Measurements from ENCODE around the gene SLC12A4. TPM values are rescaled to one million over a fixed set of nuclear protein-coding genes. Genes with fewer than 3 reads are reported as not detected.

Gene SLC12A4
- polyA plus RNA-seq, 2 of the 4 experiments (the other 2 are of a cell fraction) = 18.2 to 33.2 TPM

GRCh38 chr16:67919622-67920221 lies 48.7 kb downstream of the SLC12A4 start:
- H3K4me1 ChIP-seq = peaks cover 16% of the 10 kb centered on the region

GRCh38 chr16:67917852-67918236 lies 50.6 kb downstream of the SLC12A4 start:
- TF ChIP-seq SMC3 (IDR thresholded peaks at IDR 0.05) = no peak
- no peak for TF ChIP-seq HEYL (CRISPR knock-in tag; IDR thresholded peaks at IDR 0.05)
- TF ChIP-seq FOSL2 (IDR thresholded peaks at IDR 0.05) = peak; percentile 58; the same call in 1 of the 2 replicates
- peak; percentile 95 for TF ChIP-seq FOSL2 (CRISPR knock-in tag; IDR thresholded peaks at IDR 0.05)
- TF ChIP-seq KDM1A (IDR thresholded peaks at IDR 0.05; ENCODE audit: low read depth) = no peak
- TF ChIP-seq MYC (IDR thresholded peaks at IDR 0.05; ENCODE audit: borderline replicate concordance, low read length) = no peak
- no peak for TF ChIP-seq PBX3 (IDR thresholded peaks at IDR 0.05)
- no peak for TF ChIP-seq FOSB (CRISPR knock-in tag; IDR thresholded peaks at IDR 0.05)
- no peak for TF ChIP-seq USF2 (IDR thresholded peaks at IDR 0.05)
- peak; percentile 16; the same call in 1 of the 2 replicates for TF ChIP-seq ESRRA (IDR thresholded peaks at IDR 0.05; ENCODE audit: borderline replicate concordance, low read length)
- TF ChIP-seq TFCP2L1 (CRISPR knock-in tag; IDR thresholded peaks at IDR 0.05) = no peak
- peak overlapping the region; percentile 27; the same call in 2 of the 3 replicates for H3K4me2 ChIP-seq
- ChIA-PET POLR2A (interaction anchor here (0.6 to 1.0 kb wide), 4 partner anchors 13 to 111 kb away, joined by 3 to 5 read pairs (median 3); partner anchors contain the start of genes RANBP10 and TSNAXIP1), CTCF (interaction anchor here (0.6 to 22.2 kb wide), 10 partner anchors 9 to 101 kb away, joined by 3 to 370 read pairs (median 4); partner anchors contain the start of genes EDC4 and NRN1L)
- peaks cover 16% of the 10 kb centered on the region for H3K4me1 ChIP-seq
- peak; percentile 62 to 88 for DNase-seq (ENCODE audit: low read depth in 1 of 2, low spot score in 1 of 2)
- no peak overlapping the region for H3K4me3 ChIP-seq
- ATAC-seq = peak; percentile 89 to 90
- FAIRE-seq = no peak
- 36% methylated on average over 4 of the region's 4 CpGs for WGBS (ENCODE audit: missing lambda C conversion rate)
- no peaks in the 10 kb centered on the region for H3K9me3 ChIP-seq
- H3K27ac ChIP-seq = peak overlapping the region in 1 of 2 experiments; percentile 2; a peak in 1 of 6 replicates

More at GRCh38 chr16:67919622-67920221, 48.7 kb downstream of the SLC12A4 start:
- ChIA-PET POLR2A (no interaction called here), CTCF (interaction anchor here (0.9 to 22.2 kb wide), 6 partner anchors 8 to 121 kb away, joined by 3 to 370 read pairs (median 25); partner anchors contain the start of genes CTRL, EDC4 and NRN1L)
- Histone ChIP-seq H3K4me3 (no peak overlapping the region), H3K27ac (no peak overlapping the region), H3K4me2 (no peak overlapping the region), H3K9me3 (no peaks in the 10 kb centered on the region)
- FAIRE-seq (no peak), DNase-seq (ENCODE audit: low read depth in 1 of 2, low spot score in 1 of 2) (no peak), ATAC-seq (0 out of 6 replicates have a peak, but pooled peaks of 1 of the 2 experiments have one; percentile 14)
- TF ChIP-seq RAD21 (conservative IDR thresholded peaks at IDR 0.05 in 1 of 2, IDR thresholded peaks at IDR 0.05 in 1 of 2) (peak in 1 of 2 experiments; percentile 20; a peak in 1 of 5 replicates), CHD2 (IDR thresholded peaks at IDR 0.05; ENCODE audit: low read length, partially characterized antibody) (no peak)
- 93% methylated on average over 6 of the region's 6 CpGs for WGBS (ENCODE audit: missing lambda C conversion rate)

- TF ChIP-seq MAZ (IDR thresholded peaks at IDR 0.05; ENCODE audit: borderline replicate concordance, low read depth, low read length) = no peak
- no peak for TF ChIP-seq FOSB (CRISPR knock-in tag; IDR thresholded peaks at IDR 0.05)
- TF ChIP-seq CBX2 (IDR thresholded peaks at IDR 0.05; ENCODE audit: borderline replicate concordance, low read depth) = no peak
- no peak for TF ChIP-seq CHD2 (IDR thresholded peaks at IDR 0.05; ENCODE audit: low read length, partially characterized antibody)
- TF ChIP-seq RAD21 (conservative IDR thresholded peaks at IDR 0.05 in 1 of 2, IDR thresholded peaks at IDR 0.05 in 1 of 2) = no peak
- no peak for TF ChIP-seq SREBF2 (IDR thresholded peaks at IDR 0.05)
- no peak for TF ChIP-seq MYC (IDR thresholded peaks at IDR 0.05; ENCODE audit: borderline replicate concordance, low read length)
- no peak for TF ChIP-seq BHLHE40 (IDR thresholded peaks at IDR 0.05; ENCODE audit: low read depth, low read length)
- no peak for TF ChIP-seq NPAS2 (CRISPR knock-in tag; IDR thresholded peaks at IDR 0.05; ENCODE audit: borderline replicate concordance)
- Histone ChIP-seq H3K9me3 (no peaks in the 10 kb centered on the region), H3K27ac (peak overlapping the region in 1 of 2 experiments; percentile 2; a peak in 1 of 6 replicates), H3K4me1 (peaks cover 16% of the 10 kb centered on the region), H3K4me3 (no peak overlapping the region), H3K4me2 (peak overlapping the region; percentile 27; the same call in 2 of the 3 replicates)
- 78% methylated on average over 6 of the region's 6 CpGs for WGBS (ENCODE audit: missing lambda C conversion rate)
- ATAC-seq (peak; percentile 11 to 22; a peak in 2 of 6 replicates), DNase-seq (ENCODE audit: low read depth in 1 of 2, low spot score in 1 of 2) (no peak), FAIRE-seq (no peak)
- POLR2A ChIA-PET = interaction anchor here (1.0 kb wide), 2 partner anchors 18 to 111 kb away, joined by 3 to 5 read pairs; partner anchors contain the start of genes RANBP10 and TSNAXIP1
- CTCF ChIA-PET = interaction anchor here (0.6 to 22.2 kb wide), 9 partner anchors 9 to 101 kb away, joined by 3 to 370 read pairs (median 4); partner anchors contain the start of genes EDC4 and NRN1L
Measured at GRCh38 chr16:67917140-67917851, 51.1 kb downstream of the SLC12A4 start.

Measured in A549 (cell line).